HL-60/S4 (cell line): ENCODE measurements around the gene ENTPD3.

Experiments
- in situ Hi-C: fragments of 300-500 bp; cut with MboI; formaldehyde crosslinking; loops from 2 replicates; pipeline ENCODE4 v1.14.3; 2022; ENCODE audit warnings: low sequenced_read_pairs

Gene ENTPD3, protein sequence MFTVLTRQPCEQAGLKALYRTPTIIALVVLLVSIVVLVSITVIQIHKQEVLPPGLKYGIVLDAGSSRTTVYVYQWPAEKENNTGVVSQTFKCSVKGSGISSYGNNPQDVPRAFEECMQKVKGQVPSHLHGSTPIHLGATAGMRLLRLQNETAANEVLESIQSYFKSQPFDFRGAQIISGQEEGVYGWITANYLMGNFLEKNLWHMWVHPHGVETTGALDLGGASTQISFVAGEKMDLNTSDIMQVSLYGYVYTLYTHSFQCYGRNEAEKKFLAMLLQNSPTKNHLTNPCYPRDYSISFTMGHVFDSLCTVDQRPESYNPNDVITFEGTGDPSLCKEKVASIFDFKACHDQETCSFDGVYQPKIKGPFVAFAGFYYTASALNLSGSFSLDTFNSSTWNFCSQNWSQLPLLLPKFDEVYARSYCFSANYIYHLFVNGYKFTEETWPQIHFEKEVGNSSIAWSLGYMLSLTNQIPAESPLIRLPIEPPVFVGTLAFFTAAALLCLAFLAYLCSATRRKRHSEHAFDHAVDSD

GRCh38 chr3:40387001-40387894 is at the start of gene ENTPD3:
TSS of gene ENTPD3 (plus strand) at chr3:40387184. CDS start at chr3:40388058, 874 bp downstream.
- in situ Hi-C loops = no loop called here

DNA sequence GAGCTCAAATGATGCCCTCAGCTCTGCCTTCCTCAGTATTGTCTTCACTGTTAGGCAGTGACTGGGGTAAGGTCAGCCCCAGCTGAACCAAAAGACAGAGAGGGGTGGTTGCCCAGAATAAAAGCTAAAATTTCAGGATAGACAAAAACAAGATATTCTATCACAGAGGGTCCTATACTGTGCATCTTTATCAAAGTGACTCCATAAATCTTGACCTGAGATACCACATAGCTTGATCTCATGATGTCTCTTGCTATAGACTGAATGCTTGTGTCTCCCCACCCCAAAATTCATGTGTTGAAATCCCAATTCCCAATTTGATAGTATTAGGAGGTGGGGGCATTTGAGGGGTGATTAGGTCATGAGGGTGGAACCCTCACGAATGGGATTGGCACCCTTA is 47.1 kb upstream of the ENTPD3 start:
- in situ Hi-C loops = loop anchor here (25.0 kb wide), 1 partner anchor 1547 kb away; no protein-coding TSS in a partner anchor

DNA sequence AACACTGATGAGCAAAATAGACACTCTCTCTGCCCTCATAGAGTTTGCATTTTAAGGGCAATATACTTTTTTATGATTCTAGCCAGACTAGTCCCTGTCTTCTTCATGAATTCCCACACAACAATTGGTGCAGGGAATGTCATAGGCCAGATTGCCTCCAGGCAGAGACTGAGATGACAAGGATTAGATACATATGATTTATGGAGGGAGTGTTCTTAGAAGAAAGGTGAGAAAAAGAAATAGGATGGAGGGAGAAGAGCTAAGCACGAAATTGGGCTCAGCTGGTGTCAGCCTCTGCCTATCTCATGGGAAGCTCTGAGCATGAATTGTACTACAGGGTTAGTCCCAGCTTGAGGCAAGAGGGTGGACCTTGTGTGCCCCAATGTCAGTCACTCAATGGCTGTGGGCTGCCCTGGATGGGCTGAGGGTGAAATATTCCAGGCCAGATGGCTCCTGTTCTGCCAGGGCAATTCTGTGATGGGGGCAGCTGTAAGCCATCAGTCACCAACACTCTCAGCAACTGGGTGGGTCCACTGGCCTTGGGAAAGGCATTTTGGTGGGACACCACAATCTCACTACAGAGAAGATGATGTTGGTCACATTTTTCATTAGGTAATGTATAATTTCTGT is 46.3 kb upstream of the ENTPD3 start:
- in situ Hi-C loops = loop anchor here (25.0 kb wide), 1 partner anchor 1547 kb away; no protein-coding TSS in a partner anchor

- in situ Hi-C loops = loop anchor here (25.0 kb wide), 1 partner anchor 1546 kb away; no protein-coding TSS in a partner anchor
Observed at GRCh38 chr3:40341671-40342070, 45.3 kb upstream of the ENTPD3 start.

- in situ Hi-C loops = no loop called here
Observed at GRCh38 chr3:40350529-40350928, 36.5 kb upstream of the ENTPD3 start.

DNA sequence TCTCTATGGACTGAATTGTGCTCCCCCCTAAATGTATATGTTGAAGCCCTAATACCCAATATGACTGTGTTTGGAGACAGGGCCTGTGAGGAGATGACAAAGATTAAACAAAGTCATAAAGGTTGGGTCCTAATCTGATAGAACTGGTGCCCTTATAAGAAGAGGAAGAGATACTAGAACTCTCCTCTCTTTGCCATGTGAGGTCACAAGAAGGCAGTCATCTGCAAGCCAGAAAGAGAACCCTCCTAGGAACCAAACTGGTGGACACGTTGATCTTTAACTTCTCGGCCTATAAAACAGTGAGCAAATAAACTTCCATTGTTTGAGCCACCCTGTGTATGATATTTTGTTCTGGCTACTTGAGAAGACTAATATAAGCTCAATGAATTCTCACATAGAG is 31.6 kb upstream of the ENTPD3 start:
- in situ Hi-C loops = no loop called here

- in situ Hi-C loops = no loop called here
Observed at GRCh38 chr3:40358454-40358853, 28.5 kb upstream of the ENTPD3 start.

DNA sequence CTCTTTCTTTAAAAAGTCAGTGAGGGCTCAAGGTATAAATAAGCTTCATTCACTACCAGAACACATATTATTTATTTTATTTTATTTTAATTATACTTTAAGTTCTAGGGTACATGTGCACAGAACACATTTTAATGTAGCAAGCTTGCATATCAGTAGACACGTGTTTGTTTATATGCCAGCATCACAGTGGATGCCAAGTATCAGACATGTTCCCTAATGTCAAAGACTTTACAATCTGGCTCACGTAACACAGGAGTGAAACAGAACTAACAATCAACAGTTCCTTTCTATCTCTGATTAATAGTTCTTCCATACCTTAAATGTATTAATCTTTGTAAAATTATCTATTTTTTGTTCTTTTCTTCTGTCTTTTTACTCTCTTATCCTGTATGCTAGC is 23.3 kb upstream of the ENTPD3 start:
- in situ Hi-C loops = no loop called here

GRCh38 chr3:40366203-40367162 is 20.5 kb upstream of the ENTPD3 start:
- in situ Hi-C loops = no loop called here

DNA sequence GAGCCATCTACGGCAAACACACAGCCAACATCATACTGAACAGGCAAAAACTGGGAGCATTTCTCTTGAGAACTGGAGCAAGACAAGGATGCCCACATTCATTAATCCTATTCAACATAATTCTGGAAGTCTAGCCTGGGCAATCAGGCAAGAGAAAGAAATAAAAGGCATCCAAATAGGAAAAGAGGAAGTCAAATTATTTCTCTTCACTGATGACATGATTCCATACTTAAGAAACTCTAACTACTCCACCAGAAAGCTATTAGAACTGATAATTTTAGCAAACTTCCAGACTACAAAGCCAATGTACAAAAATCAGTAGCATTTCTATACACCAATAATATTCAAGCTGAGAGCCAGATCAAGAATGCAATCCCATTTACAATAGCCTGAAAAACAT is 17.3 kb upstream of the ENTPD3 start:
- in situ Hi-C loops = no loop called here

- in situ Hi-C loops = no loop called here
Observed at GRCh38 chr3:40377822-40378221, 9.2 kb upstream of the ENTPD3 start.

GRCh38 chr3:40379674-40380306 is 7.2 kb upstream of the ENTPD3 start:
- in situ Hi-C loops = no loop called here

DNA sequence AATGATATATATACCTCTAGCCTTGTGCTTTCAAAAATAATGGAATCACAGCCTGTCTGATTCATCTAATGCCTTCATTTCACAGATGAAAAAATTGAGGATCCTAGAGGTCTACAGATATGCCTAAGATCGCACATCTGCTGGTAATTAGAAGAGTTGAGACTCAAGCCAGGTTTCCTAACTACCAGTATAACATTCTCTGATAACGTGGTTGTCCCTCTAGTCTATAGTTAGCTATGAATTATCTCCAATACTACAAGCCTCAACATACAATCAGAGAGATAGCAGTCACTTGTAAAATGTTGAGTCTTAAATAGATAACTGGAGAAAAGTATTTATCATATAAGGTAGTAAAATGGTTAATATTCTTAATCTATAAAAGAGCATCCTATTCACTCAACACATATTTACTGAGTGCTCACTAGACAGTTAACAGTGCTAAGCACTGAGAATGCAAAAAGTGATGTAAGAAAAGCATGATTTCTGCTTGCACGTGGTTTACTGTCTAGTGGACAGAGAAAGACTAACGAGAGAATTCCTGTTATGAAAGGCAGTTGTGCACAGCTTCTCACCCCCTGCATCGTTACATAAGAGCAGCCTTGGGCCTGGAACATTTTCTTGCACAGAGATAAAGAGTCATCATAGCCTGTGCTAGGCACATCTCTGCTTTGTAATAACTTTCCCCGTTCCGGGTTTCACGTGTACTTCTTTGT is 4.9 kb upstream of the ENTPD3 start:
- in situ Hi-C loops = no loop called here

- in situ Hi-C loops = no loop called here
Observed at GRCh38 chr3:40382617-40382979, 4.4 kb upstream of the ENTPD3 start.

- in situ Hi-C loops = no loop called here
Observed at GRCh38 chr3:40386213-40386612, 771 bp upstream of the ENTPD3 start.

- in situ Hi-C loops = no loop called here
Observed at GRCh38 chr3:40387895-40388254, 891 bp downstream of the ENTPD3 start.

DNA sequence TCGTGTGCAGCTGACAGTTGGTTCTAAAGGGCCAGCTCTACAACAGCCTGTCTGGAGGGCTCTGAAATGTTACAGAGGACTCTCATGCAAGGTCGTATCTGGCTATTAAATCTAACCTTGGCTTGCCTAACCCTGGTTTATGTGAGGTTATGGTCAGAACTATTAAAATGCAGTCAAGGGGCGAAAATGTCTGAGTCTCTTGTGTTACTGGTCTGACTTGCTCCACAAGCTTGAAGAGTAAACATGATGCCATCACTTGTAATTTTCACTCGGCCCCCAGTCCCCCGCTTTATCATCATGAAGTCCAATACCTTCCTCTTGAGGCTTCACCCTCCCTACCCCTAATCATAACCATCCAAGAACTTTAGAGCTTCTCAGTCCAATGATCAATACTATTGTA is 9.4 kb downstream of the ENTPD3 start:
- in situ Hi-C loops = no loop called here

DNA sequence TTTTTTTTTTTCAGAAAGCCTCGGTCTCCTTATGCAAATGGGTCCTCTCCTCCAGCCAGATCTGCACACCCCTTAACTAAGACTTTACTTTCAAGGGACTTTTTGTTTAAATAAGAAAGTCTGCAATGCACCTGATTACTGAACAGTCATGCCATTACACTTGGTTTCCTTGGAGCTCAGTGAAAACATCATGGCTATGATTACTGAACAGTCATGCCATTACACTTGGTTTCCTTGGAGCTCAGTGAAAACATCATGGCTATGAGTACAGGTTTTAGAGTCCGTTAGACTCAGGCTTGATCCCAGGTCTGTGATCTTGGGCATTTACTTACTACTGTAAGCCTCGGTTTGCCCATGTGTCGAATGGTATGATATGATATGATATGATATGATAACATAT is 10.1 kb downstream of the ENTPD3 start:
- in situ Hi-C loops = no loop called here

- in situ Hi-C loops = no loop called here
Observed at GRCh38 chr3:40397912-40398311, 10.9 kb downstream of the ENTPD3 start.
